GM18909 (cell line): ENCODE measurements around the gene BAIAP2.

Experiments used
- ATAC-seq: cut with Tn5 transposase; IDR thresholded peaks from one replicate; pipeline ENCODE4 v1.9.1; 2021; ENCODE audit warnings: mild to moderate bottlenecking; ENCODE audit not compliant: unreplicated experiment, poor library complexity

BAIAP2 gene

DNA sequence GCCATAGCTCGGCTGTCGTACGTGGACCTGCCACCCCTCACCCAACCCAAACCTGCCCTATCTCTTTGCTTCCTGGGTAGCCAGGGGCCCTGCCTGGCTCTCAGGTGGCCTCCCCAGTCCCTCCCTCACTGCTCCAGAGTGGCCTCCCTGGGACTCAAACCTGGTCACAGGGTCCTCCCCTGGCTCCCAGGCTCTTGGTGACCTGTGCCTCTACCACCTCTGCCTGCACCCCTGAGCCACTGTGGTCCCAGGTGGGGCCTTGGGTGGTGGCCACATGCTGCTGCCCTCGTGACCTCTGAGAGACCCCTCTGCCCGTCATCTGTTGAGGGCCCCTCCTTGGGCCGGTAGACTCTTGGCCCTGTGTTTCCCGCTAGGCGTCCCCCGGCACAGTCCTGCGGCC is 65.7 kb downstream of the BAIAP2 start:
- no peak for ATAC-seq

DNA sequence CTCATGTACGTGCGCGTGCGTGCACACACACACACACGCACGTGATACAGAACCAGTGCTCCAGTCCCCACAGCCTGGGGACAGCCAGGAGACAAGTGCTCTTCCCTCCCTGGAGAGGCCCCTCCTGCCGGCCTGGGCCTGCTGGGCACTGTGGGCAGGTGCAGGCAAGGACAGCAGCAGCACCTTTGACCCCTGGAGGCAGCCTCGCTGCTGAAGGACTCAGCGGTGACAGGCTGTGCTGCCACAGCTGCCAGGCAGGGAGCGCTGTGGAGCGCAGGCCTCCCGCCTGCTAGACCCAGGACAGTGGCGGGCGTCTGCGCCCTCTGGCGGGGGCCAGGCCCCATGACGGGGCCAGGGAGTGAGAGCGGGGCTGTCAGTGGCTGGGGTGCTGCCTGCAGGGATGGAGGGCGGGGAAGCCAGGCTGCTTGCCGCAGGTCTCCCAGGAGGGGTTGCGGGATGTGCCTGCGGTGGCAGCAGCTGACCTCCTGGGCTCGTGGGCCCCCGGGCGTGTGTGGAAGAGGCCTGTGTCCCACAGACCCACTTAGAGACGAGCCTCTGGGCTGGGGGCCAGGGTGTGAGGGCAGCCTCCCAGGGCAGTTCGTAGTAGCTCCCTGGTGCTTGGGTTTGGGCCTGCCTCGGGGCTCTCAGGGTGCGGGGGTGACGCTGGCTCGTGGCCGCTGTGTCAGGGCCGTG is 66.8 kb downstream of the BAIAP2 start:
- peak; percentile 82 for ATAC-seq

DNA sequence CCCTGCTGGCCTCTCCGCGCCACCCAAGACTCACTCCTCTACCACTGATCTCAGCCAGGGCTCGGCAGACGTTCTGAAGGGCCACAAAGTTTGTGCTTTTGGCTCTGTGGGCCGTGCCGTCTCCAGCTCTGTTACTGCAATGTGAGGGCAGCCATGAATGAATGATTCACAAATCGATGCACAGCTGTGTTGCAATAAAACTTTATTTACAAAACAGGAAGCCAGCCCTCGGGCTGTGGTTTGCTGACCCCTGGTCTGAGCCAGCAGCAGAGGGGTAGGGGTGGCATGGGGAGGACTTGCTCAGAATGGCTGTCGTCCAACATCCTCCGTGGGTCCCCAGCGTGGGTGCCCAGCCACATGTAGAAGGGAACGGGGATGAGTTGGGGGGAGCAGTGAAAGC is 67.4 kb downstream of the BAIAP2 start:
- no peak for ATAC-seq

DNA sequence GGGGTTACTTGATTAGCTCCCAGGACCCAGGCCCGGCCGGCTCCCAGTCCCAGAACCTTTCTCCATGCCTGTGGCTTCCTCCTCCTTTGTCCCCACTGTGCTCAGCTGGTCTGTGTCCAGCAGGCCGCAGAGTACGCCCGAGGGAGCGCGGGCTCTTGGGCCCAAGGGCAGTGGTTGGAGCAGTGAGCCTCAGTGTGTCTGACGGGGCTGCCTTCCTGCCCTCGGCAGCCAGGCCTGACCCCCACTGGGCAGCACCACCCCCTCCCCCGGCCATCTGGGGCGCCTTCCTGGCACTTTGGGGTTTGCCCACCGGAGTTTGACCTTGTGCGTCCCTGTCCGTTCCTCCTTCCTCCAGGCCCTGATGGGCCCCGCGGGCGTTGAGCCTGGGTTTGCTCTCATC is 67.9 kb downstream of the BAIAP2 start:
- no peak for ATAC-seq

DNA sequence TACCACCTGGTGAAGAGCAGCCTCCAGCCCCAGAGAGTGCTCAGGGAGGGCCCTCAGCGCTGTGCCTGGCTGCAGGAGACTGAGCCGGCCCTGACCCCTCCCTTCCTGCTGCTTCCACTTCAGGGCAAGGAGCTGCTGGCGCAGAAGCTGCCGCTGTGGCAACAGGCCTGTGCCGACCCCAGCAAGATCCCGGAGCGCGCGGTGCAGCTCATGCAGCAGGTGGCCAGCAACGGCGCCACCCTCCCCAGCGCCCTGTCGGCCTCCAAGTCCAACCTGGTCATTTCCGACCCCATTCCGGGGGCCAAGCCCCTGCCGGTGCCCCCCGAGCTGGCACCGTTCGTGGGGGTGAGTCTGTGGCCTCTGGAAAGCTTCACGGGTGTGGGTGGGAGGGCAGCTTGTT is 68.4 kb downstream of the BAIAP2 start:
- ATAC-seq = no peak

DNA sequence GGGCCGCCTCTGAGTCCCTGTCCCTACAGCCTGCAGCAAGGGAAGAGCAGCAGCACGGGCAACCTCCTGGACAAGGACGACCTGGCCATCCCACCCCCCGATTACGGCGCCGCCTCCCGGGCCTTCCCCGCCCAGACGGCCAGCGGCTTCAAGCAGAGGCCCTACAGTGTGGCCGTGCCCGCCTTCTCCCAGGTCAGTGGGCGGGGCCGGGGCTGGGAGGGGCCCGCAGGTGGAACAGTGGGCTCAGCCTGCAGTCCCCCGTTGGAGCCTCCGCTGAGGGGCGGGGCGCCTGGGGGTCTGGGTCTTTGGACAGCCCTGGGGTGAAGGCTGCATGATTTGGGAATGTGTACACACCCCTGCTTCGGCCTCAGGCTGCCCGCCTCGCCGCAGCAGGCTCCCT is 71.8 kb downstream of the BAIAP2 start:
- ATAC-seq = no peak

DNA sequence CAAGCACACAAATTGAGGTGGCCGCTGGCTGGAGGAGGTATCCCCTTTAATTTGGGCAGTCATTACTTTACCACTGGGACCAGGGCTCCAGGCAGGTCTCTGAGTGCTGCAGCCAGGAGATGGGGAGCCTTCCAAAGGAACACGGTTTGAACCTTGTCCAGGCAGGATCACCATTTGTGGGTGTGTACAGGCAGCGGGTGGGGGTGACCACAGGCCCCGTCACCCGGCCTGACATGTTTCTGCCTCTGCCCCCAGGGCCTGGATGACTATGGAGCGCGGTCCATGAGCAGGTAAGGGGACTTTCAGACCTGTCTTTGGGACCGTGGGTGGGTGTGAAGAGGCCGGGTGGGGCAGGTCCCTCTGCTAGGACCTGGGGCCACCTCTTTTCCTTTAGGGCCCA is 73.3 kb downstream of the BAIAP2 start:
- no peak for ATAC-seq

DNA sequence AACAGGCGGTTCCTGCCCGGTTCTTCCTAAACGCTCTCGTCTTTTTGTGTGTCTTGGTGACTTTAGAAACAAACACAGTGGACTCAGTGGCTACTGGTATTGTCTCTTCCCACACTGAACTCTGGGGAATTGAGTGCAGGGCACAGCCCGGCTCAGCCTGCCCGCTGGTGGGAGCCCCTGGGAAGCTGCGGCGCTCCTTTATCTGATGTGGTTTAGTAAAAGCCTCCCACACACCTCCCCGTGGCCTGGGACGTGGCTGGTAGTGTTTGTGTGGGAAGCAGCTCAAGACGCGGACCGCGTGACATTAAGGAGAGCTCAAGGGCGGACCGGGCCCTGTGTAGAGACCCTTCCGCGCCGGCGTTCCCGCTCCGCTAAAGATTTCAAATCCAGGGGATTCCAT is 75.0 kb downstream of the BAIAP2 start:
- no peak for ATAC-seq

DNA sequence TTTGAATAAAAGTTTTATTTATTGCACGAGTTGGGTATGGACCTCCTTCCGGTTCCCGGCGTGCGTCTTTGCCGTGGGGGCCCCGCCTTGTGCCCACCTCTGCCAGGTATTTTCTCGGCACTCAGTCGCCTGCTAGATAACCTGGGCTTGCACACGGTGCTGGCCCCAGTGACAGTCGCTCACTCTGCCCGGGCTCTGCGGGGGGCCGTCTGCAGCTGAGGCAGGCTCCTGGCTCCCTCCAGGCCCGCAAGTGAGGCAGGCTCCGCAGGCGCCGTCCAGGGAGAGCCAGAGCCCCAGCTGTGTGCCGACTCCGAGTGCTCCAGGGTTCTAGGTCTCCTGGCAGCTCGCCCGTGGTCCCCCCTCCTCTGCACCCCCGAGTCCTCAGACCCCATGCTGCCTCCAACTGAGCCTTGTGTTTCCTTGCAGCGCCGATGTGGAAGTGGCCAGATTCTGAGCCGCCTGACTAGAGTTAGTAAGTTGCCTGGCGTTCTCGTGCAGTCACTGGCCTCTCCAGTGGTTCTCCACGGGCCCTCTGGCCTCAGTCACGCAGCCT is 75.6 kb downstream of the BAIAP2 start:
- ATAC-seq = no peak

DNA sequence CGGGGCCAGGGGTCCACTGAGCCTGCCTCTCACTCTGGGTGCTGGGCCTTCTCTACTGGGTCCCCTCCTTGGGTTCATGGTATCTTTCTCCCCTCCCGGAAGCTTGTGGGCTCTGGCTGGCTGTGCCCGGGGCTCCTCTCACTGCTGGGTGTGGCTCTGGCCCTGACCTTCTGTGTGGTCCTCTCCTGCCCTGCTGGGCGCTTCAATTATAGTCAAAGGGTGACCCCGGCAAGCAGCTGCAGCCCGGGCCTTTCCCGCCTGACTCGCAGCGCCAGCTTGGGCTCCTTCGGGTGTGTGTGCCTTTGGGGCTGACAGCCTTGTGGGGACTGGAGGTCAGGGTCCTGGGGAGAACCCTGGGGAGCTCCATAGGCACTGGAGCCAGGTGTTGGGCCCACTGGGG is 76.1 kb downstream of the BAIAP2 start:
- ATAC-seq = no peak

DNA sequence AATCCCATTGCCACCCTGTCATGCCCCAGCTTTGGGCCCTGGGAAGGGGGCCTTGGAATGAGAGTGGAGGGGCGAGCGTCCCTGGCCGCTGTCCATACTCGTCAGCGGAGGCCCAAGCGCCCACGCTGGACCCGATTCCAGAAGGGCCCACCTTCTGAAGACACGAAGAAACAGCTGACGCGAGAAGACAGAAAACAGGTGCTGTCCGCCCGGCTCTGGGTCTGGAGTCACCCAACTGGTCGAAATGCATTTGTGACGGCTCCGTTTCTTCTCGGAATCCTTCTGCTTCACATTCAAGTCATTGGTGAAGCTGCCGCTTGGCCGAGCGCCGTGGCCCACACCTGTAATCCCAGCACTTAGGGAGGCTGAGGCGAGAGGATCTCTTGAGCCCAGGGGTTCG is 77.5 kb downstream of the BAIAP2 start:
- ATAC-seq = no peak

DNA sequence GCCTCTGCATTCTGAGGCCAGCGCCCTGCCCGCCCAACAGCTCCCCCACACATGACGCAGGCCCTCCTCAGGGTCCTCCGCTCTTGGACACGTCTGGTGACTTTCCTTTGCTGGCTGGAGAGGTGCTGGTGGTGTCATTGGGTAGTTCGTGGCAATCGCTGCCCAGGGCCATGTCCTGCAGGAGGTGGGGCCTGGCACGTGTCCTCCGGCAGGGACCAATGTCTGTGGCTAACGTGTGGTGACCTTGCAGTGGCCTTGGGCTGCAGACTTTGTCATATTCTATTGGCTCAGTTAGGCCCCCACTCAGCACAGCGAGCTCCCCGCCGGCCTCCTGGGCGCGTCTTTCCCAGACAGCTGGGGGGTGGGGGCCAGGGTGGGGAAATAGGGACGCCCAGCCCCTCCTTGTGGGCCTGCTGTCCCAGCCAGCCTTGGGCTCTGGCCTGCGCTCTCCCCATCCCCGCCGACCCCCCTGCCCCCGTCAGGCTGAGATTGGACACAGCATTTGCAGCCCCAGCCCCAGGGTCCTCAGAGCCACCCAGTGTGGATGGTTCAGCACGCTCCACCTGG is 78.3 kb downstream of the BAIAP2 start:
- ATAC-seq = no peak

DNA sequence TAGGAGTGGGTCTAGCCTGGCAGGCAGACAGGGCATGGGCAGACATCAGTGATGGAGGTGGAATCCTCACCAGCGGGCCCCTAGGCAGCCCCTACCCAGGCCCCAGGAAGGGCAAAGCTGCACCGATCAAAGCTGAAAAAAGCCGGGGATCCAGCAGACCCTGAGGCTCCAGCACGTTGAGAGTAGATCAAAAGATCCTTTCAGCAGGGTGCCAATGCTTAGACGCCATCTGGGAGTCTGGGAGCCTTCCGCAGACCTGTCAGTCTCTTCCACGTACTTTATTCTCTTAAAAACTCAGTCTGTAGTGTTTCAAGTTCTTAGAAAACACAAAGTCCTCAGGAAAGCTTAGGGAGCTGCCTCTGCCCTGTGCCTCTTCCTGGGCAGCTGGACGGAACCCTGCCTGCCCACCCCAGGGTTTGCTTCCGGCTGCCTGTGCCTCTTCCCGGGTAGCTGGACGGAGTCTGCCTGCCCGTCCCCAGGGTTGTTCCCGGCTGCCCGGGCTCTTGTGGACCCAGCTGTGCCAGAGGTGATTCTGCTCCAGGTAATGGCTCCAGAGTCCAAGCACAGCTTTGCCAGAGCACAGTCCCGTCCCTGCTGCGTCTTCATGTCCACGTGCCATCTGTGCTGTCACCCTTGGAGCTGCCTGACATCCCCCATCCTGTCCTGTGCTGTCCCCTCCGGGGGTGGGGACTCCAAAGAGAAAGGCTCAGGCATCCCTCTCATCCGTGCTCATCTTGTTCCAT is 79.6 kb downstream of the BAIAP2 start:
- no peak for ATAC-seq

DNA sequence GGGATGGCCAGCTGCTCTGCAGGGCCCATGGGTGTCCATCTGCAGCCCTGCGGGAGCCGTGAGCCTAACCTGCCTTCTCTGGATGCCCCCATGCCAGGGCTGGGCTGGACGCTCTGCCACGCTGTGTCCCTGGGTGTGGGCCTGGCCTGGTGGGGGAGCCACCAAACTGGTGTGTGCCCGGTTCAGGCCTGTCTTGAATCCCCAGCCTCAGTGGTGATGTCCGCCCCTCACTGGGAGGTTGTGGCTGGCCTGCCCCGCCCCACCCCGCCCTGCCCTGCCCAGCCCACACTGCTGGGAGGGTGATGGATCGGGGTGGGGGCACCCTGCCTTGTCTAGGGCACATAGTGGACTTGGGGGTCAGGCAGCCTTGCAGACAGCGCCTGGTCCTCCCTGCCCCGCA is 80.3 kb downstream of the BAIAP2 start:
- no peak for ATAC-seq

DNA sequence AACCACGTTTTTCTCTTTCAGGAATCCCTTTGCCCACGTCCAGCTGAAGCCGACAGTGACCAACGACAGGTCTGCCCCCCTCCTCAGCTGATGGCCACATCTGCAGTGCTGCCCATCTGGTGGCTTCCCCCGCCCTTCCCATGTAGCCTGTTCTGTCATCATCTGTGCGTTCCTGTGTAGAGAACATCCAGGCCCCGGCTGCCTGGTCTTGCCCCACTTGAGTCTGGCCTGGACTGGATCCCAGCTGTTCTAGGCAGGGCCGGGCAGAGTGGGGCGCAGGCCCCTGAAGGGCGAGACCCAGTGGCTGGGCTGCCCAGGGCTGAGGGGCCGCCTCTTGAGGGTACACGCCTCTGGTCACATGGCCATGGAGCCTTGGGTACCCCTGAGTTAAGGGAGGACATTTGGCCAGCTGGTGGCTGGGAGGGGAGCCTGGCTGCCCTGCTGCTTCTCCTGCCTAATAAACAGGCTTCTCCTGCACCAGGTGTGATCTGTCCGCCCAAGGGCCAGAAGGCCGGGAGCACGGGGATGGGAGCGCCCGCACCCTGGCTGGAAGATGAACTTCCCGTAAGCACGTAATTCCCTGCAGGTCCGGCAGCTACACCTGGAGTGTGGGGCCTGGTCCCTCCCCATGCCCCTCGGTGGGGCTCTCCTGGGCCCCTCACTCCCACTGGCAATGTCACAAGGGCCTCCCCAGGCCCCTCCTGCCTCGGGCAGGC is 81.0 kb downstream of the BAIAP2 start:
- no peak for ATAC-seq

DNA sequence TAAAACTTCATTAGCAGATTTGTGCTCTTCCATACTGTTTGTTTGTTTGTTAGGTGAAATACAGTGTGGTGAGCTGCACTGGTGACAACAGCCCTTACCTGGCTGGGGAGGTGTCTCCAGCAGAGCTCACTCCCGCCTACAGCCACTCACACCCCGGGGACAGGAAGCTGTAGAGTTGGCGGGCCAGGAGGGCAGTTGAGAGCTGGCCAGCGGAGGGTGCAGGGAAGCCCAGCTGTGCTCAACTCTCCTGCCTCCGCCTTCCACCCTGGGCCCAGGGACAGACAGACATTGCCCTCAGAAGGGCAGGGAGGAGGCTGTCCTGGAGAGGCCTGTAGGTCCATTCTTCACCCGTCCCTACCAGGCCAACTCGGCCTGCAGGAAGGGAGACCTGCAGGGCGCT is 81.8 kb downstream of the BAIAP2 start:
- no peak for ATAC-seq

DNA sequence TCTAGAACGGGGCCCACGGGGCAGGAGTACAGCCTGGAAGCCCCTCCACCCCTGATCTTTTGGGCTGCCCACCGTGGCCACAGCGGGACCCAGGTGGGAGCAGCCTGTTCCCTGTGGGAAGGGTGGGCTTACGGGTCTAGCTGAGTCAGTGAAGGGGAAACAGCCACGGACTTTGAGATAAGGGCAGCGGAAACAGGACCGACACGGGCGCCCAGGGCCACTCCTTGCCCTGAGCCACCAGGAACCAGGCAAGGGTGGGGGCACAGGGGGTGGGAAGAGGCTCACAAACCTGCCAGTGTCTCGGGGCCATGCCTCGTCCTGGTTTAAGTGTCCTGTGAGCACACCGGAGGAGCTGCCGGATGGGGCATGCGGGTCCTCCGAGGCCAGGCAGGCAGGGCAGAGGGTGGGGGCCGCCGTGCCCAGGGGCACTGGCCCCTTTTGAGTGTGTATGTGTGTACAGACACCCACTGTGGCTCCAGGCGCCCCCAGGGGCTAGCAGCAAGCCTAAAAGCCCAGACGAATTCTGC is 82.8 kb downstream of the BAIAP2 start:
- ATAC-seq = no peak

DNA sequence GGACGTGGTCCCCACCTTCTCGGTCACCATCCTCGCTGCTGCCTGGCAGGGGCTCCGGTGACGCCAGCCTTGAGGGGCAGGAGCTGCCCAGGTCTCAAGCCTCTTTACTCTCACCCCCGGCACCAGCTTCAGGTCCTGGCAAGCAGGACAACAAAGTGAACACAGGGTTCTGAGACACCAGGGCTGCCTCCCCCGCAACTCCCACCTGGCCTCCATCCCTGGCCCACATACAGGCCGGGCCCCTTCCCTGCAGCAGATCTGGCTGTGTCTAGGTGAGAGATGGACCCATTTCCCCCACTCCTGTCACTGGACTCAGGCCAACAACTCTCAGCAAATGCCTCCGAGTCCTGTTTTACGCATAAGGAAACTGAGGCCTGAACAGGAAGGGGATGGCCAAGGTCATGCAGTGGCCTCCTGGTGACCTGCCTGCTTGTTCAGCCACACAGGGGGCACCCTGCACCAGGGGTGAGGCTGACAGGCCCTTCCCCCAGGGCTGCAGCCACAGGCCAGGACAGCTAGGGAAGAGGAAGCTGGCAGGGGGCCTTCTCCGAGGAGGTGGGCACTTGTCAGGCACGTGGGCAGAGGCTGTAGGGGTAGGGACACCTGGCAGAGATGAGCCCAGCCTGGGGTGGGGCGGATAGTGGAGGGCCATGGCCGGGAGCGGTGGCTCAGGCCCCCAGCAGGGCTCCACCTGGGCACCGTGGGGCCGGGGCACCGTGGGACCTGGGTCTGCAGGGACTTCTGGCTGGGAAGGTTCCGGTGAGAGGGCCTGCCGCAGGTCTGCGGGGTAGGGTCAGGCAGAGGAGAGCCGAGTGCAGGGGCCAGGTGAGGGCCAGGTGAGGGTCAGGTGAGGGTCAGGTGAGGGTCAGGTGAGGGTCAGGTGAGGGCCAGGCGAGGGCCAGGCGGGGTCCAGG is 83.6 kb downstream of the BAIAP2 start:
- ATAC-seq = no peak

DNA sequence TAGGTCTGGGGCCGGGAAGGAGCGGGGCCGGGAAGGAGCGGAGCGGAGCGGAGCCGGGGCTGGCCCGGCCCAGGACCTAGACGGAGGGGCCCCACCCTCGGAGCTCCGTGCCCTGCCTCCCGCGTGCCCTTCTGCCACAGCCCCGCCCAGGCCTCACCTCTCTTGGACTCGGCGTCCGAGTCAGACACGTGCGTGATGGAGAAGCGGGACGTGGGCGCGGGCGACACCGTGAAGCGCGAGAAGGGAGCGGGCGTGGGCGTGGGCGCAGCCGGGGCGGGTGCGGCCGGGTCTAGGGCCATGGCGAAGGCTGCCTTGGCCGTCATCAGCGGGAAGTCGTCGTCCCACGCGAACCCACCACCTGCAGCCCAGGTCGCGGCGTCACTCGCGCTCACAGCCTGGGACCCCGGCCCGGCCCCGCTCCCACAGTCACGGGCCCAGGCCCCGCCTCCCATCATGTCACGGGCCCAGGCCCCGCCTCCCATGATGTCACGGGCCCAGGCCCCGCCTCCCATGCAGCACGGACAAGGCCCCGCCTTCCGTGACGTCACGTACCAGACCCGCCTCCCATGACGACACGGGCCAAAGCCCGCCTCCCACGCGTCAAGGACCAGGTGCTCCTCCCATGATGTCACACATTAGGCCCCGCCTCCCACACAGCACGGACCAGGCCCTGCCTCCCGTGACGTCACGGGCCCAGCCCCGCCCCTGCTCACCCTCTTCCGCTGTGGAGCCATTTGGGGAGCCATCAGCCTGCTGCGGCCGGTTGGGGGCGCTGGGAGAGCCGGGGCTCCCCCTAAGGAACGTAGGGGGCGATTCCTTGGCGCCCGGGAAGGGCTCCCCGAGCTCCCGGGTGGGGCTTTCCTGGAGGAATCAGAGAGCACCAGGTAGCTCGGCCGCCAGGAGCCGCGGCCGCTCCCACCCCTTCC is 84.5 kb downstream of the BAIAP2 start:
- no peak for ATAC-seq
